AG08396 (cell line): ENCODE data around the gene CDKN1A.
"Not testable (repeated sequence)": the region's sequence is repeated elsewhere in the genome, so short reads cannot be mapped to it uniquely, and the experiment has no call there.

Experiments used
- DNase-seq: peaks from one replicate; pipeline ENCODE4 v3.0.0; 2012; ENCODE audit warnings: low spot score, mixed read lengths

Gene CDKN1A

GRCh38 chr6:36678488-36679042 is at the start of gene CDKN1A:
Gene CDKN1A, plus strand, starts transcription at chr6:36678714. Its CDS starts 5,388 bp downstream, at chr6:36684102.
- DNase-seq, result peak; percentile 94

- no peak for DNase-seq
Measured at GRCh38 chr6:36629784-36630183, 48.7 kb upstream of the CDKN1A start.

GRCh38 chr6:36631326-36632011 is 47.0 kb upstream of the CDKN1A start:
- no peak for DNase-seq

GRCh38 chr6:36633370-36633769 is 45.1 kb upstream of the CDKN1A start:
- no peak for DNase-seq

- DNase-seq, result peak; percentile 75
Measured at GRCh38 chr6:36633915-36634314, 44.6 kb upstream of the CDKN1A start.

- no peak for DNase-seq
Measured at GRCh38 chr6:36634317-36635108, 44.0 kb upstream of the CDKN1A start.

GRCh38 chr6:36636283-36636682 is 42.2 kb upstream of the CDKN1A start:
- DNase-seq, result no peak

GRCh38 chr6:36636687-36637418 is 41.7 kb upstream of the CDKN1A start:
- no peak for DNase-seq

GRCh38 chr6:36638579-36638978 is 39.9 kb upstream of the CDKN1A start:
- no peak for DNase-seq

- DNase-seq, result no peak
Measured at GRCh38 chr6:36639171-36639808, 39.2 kb upstream of the CDKN1A start.

GRCh38 chr6:36641543-36641942 is 37.0 kb upstream of the CDKN1A start:
- no peak for DNase-seq

- DNase-seq, result peak; percentile 76
Measured at GRCh38 chr6:36642913-36643817, 35.3 kb upstream of the CDKN1A start.

GRCh38 chr6:36643977-36644376 is 34.5 kb upstream of the CDKN1A start:
- DNase-seq, result no peak

- DNase-seq, result no peak
Measured at GRCh38 chr6:36649086-36649485, 29.4 kb upstream of the CDKN1A start.

- DNase-seq, result no peak
Measured at GRCh38 chr6:36649701-36650484, 28.6 kb upstream of the CDKN1A start.

GRCh38 chr6:36650848-36651478 is 27.6 kb upstream of the CDKN1A start:
- no peak for DNase-seq

GRCh38 chr6:36651659-36652379 is 26.7 kb upstream of the CDKN1A start:
- no peak for DNase-seq

- not testable (repeated sequence) for DNase-seq
Measured at GRCh38 chr6:36654469-36654868, 24.0 kb upstream of the CDKN1A start.
